ENCODE measurements around the gene FAM171A1.

GRCh38 chr10:15232279-15232678 is 138.8 kb downstream of the FAM171A1 start:
- TF ChIP-seq POLR2A (IDR thresholded peaks at IDR 0.05; ENCODE audit: low read depth, low read length), result no peak
- no peak for TF ChIP-seq POLR2AphosphoS5 (IDR thresholded peaks at IDR 0.05; ENCODE audit: low read depth, low read length)
- no peak for TF ChIP-seq SPI1 (IDR thresholded peaks at IDR 0.05; ENCODE audit: low read depth, low read length)
- no peak for TF ChIP-seq POU2F2 (IDR thresholded peaks at IDR 0.05; ENCODE audit: low read depth, low read length)
- no peak for TF ChIP-seq PAX5 (IDR thresholded peaks at IDR 0.05; ENCODE audit: insufficient read depth, low read length, severe bottlenecking)
- no peak for TF ChIP-seq TAF1 (IDR thresholded peaks at IDR 0.05; ENCODE audit: low read depth, low read length)

Measured in GM12891 (cell line).